D721Med (cell line): ENCODE data around the gene TNFRSF21.

Experiments used
- DNase-seq: peaks from one replicate; pipeline ENCODE4 v3.0.0; 2011; ENCODE audit warnings: low spot score; ENCODE audit not compliant: insufficient read length
- FAIRE-seq: peaks from 2 replicates; lab custom pipeline; 2011; peaks lifted over from hg19 to GRCh38; lab: Jason Lieb, UNC
- CTCF ChIP-seq: IDR thresholded peaks from 2 replicates; pipeline ENCODE4 v1.5.1; 2012; ENCODE audit warnings: mild to moderate bottlenecking, control low read depth; ENCODE audit not compliant: insufficient read depth; ENCODE audit errors: missing control alignments

TNFRSF21 gene

DNA sequence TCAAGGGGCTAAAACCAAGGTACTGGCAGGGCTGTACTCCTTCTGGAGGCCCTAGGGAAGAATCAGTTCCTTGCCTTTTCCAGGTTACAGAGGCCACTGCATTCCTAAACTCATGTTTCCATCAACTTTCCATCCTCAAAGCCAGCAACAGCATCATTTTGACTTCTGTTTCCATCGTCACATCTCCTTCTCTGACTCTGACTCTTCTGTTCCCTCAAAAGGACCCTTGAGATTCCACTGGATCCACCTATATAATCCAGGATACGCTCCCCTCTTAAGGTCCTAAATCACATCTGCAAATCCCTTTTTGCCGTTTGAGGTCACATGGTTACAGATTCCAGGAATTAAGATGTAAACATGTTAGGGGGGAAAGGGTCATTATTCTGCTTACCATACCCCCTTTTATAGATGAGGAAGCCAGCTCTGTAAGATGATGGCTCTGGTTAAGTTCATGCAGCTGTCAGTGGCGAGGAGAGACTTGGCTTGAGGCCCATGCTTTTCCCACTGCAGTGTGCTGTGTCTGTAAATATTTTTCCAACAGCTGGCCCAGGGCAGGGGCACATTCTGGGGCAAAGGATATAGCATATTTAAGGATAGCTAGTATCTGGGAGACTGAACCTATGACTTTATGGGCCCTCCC, 114.6 kb downstream of the TNFRSF21 start:
- no peak for FAIRE-seq
- DNase-seq: no peak
- no peak for TF ChIP-seq CTCF

GRCh38 chr6:47188588-47189021, 121.1 kb downstream of the TNFRSF21 start:
- FAIRE-seq (no peak), DNase-seq (no peak)
- no peak for TF ChIP-seq CTCF

DNA sequence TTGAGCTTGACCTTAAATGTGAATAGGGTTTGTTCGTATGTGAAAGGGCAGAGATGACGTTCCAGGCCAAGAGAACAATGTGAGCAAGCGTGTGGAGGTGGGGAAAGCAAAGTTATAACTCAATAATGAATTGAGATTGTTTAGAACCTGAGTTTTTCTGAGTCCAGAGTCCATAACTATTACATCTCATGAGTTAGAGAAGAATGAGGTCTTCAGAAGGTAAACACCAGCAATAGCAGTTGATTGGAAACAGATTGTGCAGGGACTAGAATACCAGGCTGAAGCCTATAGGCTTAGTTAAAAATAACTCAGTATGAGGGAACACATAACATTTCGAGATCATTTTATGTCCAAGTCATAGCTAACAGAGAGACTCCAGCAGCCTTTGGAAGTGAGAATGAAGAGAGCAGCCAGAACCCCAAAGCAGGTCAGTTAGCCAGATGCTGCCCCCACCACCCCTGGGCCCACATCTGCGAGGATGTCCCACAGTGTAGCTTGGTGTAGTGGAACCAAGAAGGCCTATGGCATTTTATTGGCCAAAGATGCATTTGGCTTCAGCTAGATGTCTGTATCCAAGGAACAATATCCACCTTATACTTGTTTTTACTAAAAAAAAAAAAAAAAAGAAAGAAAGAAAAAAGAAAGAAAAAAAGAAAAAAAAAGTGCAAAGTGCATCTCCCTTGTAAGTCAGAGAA, 121.7 kb downstream of the TNFRSF21 start:
- FAIRE-seq: no peak
- TF ChIP-seq CTCF: no peak
- DNase-seq: no peak

GRCh38 chr6:47187113-47187512, 122.6 kb downstream of the TNFRSF21 start:
- DNase-seq: no peak
- no peak for TF ChIP-seq CTCF
- FAIRE-seq: no peak

DNA sequence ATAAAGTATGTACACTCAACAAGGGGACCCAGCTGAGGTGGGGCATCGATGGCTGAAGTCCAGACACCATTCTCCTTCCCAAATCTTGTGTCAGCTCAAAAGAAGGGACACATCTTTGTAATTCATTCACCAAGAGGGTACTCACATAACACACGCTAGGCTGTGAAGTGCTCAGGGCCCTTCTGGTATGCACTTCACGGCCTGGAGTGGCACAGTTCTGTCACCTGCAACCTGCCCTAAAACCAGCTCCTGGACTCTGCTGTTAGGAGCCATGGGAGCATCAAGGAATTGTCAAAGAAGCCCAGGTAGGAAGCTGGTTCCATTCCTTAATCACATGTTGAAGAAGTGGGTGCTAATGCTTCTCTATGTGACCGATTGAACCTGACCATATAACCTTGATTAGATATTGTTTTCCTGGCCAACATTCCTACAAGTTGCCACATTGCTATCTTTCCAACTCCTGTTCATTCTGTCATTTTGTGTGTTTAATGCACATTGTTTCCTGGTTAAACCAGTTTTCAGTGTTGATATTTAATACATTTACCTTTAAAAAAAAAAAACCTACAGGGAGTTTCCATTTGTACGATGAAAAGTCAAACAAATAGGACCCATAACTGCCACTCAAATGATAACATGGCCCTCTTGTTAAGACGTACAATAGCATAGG, 127.3 kb downstream of the TNFRSF21 start:
- DNase-seq: no peak
- no peak for FAIRE-seq
- no peak for TF ChIP-seq CTCF

DNA sequence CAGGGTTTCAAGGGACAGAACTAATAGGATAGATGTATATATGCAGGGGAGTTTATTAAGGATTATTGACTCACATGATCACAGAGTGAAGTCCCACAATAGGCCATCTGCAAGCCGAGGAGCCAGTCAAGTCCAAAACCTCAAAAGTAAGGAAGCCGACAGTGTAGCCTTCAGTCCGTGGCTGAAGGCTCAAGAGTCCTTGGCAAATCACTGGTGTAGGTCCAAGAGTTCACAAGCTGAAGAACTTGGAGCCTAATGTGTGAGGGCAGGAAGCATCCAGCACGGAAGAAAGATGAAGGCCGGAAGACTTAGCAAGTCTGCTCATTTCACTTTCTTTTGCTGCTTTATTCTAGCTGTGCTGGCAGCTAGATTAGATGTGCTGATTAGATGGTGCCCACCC, 128.0 kb downstream of the TNFRSF21 start:
- no peak for TF ChIP-seq CTCF
- DNase-seq (no peak), FAIRE-seq (no peak)
